Measurements from ENCODE around the gene ZNF267.
A peak's percentile ranks its signal among the peaks of the same experiment; 100 is the strongest.
"Not testable (repeated sequence)": the region's sequence is repeated elsewhere in the genome, so short reads cannot be mapped to it uniquely, and the experiment has no call there.

ZNF267 gene

GRCh38 chr16:31873556-31874365, at the start of gene ZNF267:
TSS of gene ZNF267 (plus strand) at chr16:31873807. CDS start at chr16:31873967, 160 bp downstream.
- Histone ChIP-seq H3K4me3 (ENCODE audit: low read depth, low read length) (peak within 1 kb of the TSS; percentile 95), H3K9me3 (ENCODE audit: control insufficient read depth, insufficient read depth, low read length) (no peaks in the 10 kb centered on the region), H3K27me3 (ENCODE audit: control insufficient read depth, insufficient read depth, low read length) (peaks cover 5% of the 10 kb centered on the region; the same call in 1 of the 2 replicates), H3K27ac (ENCODE audit: low read depth, low read length) (peak within 1 kb of the TSS; percentile 92), H3K9ac (ENCODE audit: low read depth, low read length) (peak within 1 kb of the TSS; percentile 96), H3K4me1 (ENCODE audit: control insufficient read depth, insufficient read depth, low read length) (peaks cover 8% of the 10 kb centered on the region), H3K36me3 (ENCODE audit: control insufficient read depth, insufficient read depth, low read length) (peaks cover 9% of the 10 kb centered on the region; the same call in 1 of the 2 replicates)

- Histone ChIP-seq H3K27me3 (ENCODE audit: control insufficient read depth, insufficient read depth, low read length) (no peaks in the 10 kb centered on the region), H3K36me3 (ENCODE audit: control insufficient read depth, insufficient read depth, low read length) (no peaks in the 10 kb centered on the region), H3K27ac (ENCODE audit: low read depth, low read length) (no peak overlapping the region), H3K9me3 (ENCODE audit: control insufficient read depth, insufficient read depth, low read length) (peaks cover 58% of the 10 kb centered on the region), H3K4me1 (ENCODE audit: control insufficient read depth, insufficient read depth, low read length) (no peaks in the 10 kb centered on the region), H3K9ac (ENCODE audit: low read depth, low read length) (no peak overlapping the region), H3K4me3 (ENCODE audit: low read depth, low read length) (no peak overlapping the region)
Observed at GRCh38 chr16:31833047-31833446, 40.6 kb upstream of the ZNF267 start.

GRCh38 chr16:31836396-31836795, 37.2 kb upstream of the ZNF267 start:
- H3K4me3 ChIP-seq (ENCODE audit: low read depth, low read length); H3K27ac ChIP-seq (ENCODE audit: low read depth, low read length); H3K36me3 ChIP-seq (ENCODE audit: control insufficient read depth, insufficient read depth, low read length); H3K9ac ChIP-seq (ENCODE audit: low read depth, low read length); H3K4me1 ChIP-seq (ENCODE audit: control insufficient read depth, insufficient read depth, low read length); H3K27me3 ChIP-seq (ENCODE audit: control insufficient read depth, insufficient read depth, low read length): not testable (repeated sequence)
- peaks cover 79% of the 10 kb centered on the region for H3K9me3 ChIP-seq (ENCODE audit: control insufficient read depth, insufficient read depth, low read length)

GRCh38 chr16:31842864-31843263, 30.7 kb upstream of the ZNF267 start:
- no peaks in the 10 kb centered on the region for H3K27me3 ChIP-seq (ENCODE audit: control insufficient read depth, insufficient read depth, low read length)
- H3K36me3 ChIP-seq (ENCODE audit: control insufficient read depth, insufficient read depth, low read length): no peaks in the 10 kb centered on the region
- H3K27ac ChIP-seq (ENCODE audit: low read depth, low read length): no peak overlapping the region
- no peak overlapping the region for H3K4me3 ChIP-seq (ENCODE audit: low read depth, low read length)
- no peak overlapping the region for H3K9ac ChIP-seq (ENCODE audit: low read depth, low read length)
- peaks cover 86% of the 10 kb centered on the region for H3K9me3 ChIP-seq (ENCODE audit: control insufficient read depth, insufficient read depth, low read length)
- H3K4me1 ChIP-seq (ENCODE audit: control insufficient read depth, insufficient read depth, low read length): no peaks in the 10 kb centered on the region

- not testable (repeated sequence) for H3K36me3 ChIP-seq (ENCODE audit: control insufficient read depth, insufficient read depth, low read length); H3K9ac ChIP-seq (ENCODE audit: low read depth, low read length); H3K27ac ChIP-seq (ENCODE audit: low read depth, low read length); H3K4me3 ChIP-seq (ENCODE audit: low read depth, low read length); H3K27me3 ChIP-seq (ENCODE audit: control insufficient read depth, insufficient read depth, low read length); H3K4me1 ChIP-seq (ENCODE audit: control insufficient read depth, insufficient read depth, low read length)
- peaks cover 81% of the 10 kb centered on the region for H3K9me3 ChIP-seq (ENCODE audit: control insufficient read depth, insufficient read depth, low read length)
Observed at GRCh38 chr16:31848572-31848971, 25.0 kb upstream of the ZNF267 start.

GRCh38 chr16:31853291-31853690, 20.3 kb upstream of the ZNF267 start:
- Histone ChIP-seq H3K27me3 (ENCODE audit: control insufficient read depth, insufficient read depth, low read length) (no peaks in the 10 kb centered on the region), H3K4me3 (ENCODE audit: low read depth, low read length) (no peak overlapping the region), H3K9ac (ENCODE audit: low read depth, low read length) (no peak overlapping the region), H3K9me3 (ENCODE audit: control insufficient read depth, insufficient read depth, low read length) (peaks cover 76% of the 10 kb centered on the region), H3K36me3 (ENCODE audit: control insufficient read depth, insufficient read depth, low read length) (no peaks in the 10 kb centered on the region), H3K27ac (ENCODE audit: low read depth, low read length) (no peak overlapping the region), H3K4me1 (ENCODE audit: control insufficient read depth, insufficient read depth, low read length) (no peaks in the 10 kb centered on the region)

- no peaks in the 10 kb centered on the region for H3K4me1 ChIP-seq (ENCODE audit: control insufficient read depth, insufficient read depth, low read length)
- H3K27ac ChIP-seq (ENCODE audit: low read depth, low read length): no peak overlapping the region
- no peaks in the 10 kb centered on the region for H3K36me3 ChIP-seq (ENCODE audit: control insufficient read depth, insufficient read depth, low read length)
- no peaks in the 10 kb centered on the region for H3K27me3 ChIP-seq (ENCODE audit: control insufficient read depth, insufficient read depth, low read length)
- H3K9me3 ChIP-seq (ENCODE audit: control insufficient read depth, insufficient read depth, low read length): peaks cover 40% of the 10 kb centered on the region
- H3K4me3 ChIP-seq (ENCODE audit: low read depth, low read length): no peak overlapping the region
- H3K9ac ChIP-seq (ENCODE audit: low read depth, low read length): no peak overlapping the region
Observed at GRCh38 chr16:31860508-31860907, 13.1 kb upstream of the ZNF267 start.

- H3K9me3 ChIP-seq (ENCODE audit: control insufficient read depth, insufficient read depth, low read length): peaks cover 33% of the 10 kb centered on the region
- H3K36me3 ChIP-seq (ENCODE audit: control insufficient read depth, insufficient read depth, low read length): no peaks in the 10 kb centered on the region
- H3K4me3 ChIP-seq (ENCODE audit: low read depth, low read length): no peak overlapping the region
- H3K27me3 ChIP-seq (ENCODE audit: control insufficient read depth, insufficient read depth, low read length): no peaks in the 10 kb centered on the region
- H3K4me1 ChIP-seq (ENCODE audit: control insufficient read depth, insufficient read depth, low read length): no peaks in the 10 kb centered on the region
- H3K27ac ChIP-seq (ENCODE audit: low read depth, low read length): no peak overlapping the region
- H3K9ac ChIP-seq (ENCODE audit: low read depth, low read length): no peak overlapping the region
Observed at GRCh38 chr16:31861455-31861854, 12.2 kb upstream of the ZNF267 start.

GRCh38 chr16:31862761-31863160, 10.8 kb upstream of the ZNF267 start:
- no peaks in the 10 kb centered on the region for H3K27me3 ChIP-seq (ENCODE audit: control insufficient read depth, insufficient read depth, low read length)
- no peak overlapping the region for H3K9ac ChIP-seq (ENCODE audit: low read depth, low read length)
- H3K36me3 ChIP-seq (ENCODE audit: control insufficient read depth, insufficient read depth, low read length): no peaks in the 10 kb centered on the region
- H3K9me3 ChIP-seq (ENCODE audit: control insufficient read depth, insufficient read depth, low read length): peaks cover 29% of the 10 kb centered on the region
- no peak overlapping the region for H3K27ac ChIP-seq (ENCODE audit: low read depth, low read length)
- no peaks in the 10 kb centered on the region for H3K4me1 ChIP-seq (ENCODE audit: control insufficient read depth, insufficient read depth, low read length)
- no peak overlapping the region for H3K4me3 ChIP-seq (ENCODE audit: low read depth, low read length)

- Histone ChIP-seq H3K9ac (ENCODE audit: low read depth, low read length) (no peak overlapping the region), H3K36me3 (ENCODE audit: control insufficient read depth, insufficient read depth, low read length) (no peaks in the 10 kb centered on the region), H3K9me3 (ENCODE audit: control insufficient read depth, insufficient read depth, low read length) (peaks cover 11% of the 10 kb centered on the region), H3K27ac (ENCODE audit: low read depth, low read length) (no peak overlapping the region), H3K4me1 (ENCODE audit: control insufficient read depth, insufficient read depth, low read length) (0 out of 2 replicates have a peak, but pooled peaks cover under 1% of the 10 kb centered on the region), H3K27me3 (ENCODE audit: control insufficient read depth, insufficient read depth, low read length) (peaks cover 5% of the 10 kb centered on the region; the same call in 1 of the 2 replicates), H3K4me3 (ENCODE audit: low read depth, low read length) (no peak overlapping the region)
Observed at GRCh38 chr16:31868164-31868563, 5.4 kb upstream of the ZNF267 start.

- H3K27ac ChIP-seq (ENCODE audit: low read depth, low read length): no peak overlapping the region
- H3K36me3 ChIP-seq (ENCODE audit: control insufficient read depth, insufficient read depth, low read length): no peaks in the 10 kb centered on the region
- no peak overlapping the region for H3K9ac ChIP-seq (ENCODE audit: low read depth, low read length)
- peaks cover 5% of the 10 kb centered on the region; the same call in 1 of the 2 replicates for H3K27me3 ChIP-seq (ENCODE audit: control insufficient read depth, insufficient read depth, low read length)
- H3K9me3 ChIP-seq (ENCODE audit: control insufficient read depth, insufficient read depth, low read length): peaks cover 6% of the 10 kb centered on the region
- no peak overlapping the region for H3K4me3 ChIP-seq (ENCODE audit: low read depth, low read length)
- 0 out of 2 replicates have a peak, but pooled peaks cover 2% of the 10 kb centered on the region for H3K4me1 ChIP-seq (ENCODE audit: control insufficient read depth, insufficient read depth, low read length)
Observed at GRCh38 chr16:31868691-31869167, 4.9 kb upstream of the ZNF267 start.
